CD4-positive, alpha-beta T cell treated with Interleukin-6 for 4 hours (primary cell): ENCODE measurements around the gene PXDN.
"Not testable (repeated sequence)": the region's sequence is repeated elsewhere in the genome, so short reads cannot be mapped to it uniquely, and the experiment has no call there.

Experiments used
- DNase-seq: peaks from one replicate; pipeline ENCODE4 v3.0.0-alpha.2; 2020; ENCODE audit warnings: mixed read lengths

Gene PXDN

DNA sequence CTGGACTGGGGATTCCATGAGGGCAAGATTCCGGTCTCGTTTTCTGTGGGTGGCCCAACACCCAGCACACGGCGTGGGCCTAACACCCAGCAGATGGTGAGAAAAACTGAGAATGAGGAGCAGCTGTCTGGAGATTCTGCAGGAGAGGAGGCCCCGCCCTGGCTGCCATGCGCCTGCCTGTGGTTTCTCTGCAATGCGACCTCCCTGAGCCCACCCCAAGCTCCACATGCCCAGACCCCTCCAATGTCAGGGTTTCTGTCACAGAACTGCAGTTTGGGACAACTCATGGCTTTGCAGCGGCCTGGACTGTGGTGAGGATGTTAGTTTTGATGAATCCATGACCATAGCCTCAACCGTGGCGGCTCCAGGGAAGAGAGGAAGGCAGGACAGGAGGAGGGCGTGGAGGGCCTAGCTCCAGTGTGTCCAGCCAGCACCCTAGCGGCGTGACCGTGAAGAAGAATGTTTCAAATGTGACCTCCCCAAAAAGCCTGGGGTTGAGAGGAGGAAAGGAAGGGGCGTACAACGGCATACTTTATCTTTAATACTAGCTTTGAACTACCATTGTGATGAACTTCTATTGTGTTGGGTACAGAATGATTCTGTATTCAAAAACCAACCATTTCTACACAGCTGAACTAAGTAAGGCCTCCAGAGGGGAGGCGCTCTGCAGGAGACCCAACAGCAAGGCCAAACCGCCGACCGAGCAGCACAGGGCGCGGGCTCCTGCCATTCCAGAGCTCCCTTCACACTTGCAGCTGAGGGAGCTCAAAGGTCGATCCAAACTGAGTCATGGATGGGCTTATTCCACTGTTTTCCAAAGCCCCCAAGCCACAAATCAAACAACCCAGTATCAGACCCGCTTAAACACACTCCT is 3.4 kb downstream of the PXDN start:
- no peak for DNase-seq

DNA sequence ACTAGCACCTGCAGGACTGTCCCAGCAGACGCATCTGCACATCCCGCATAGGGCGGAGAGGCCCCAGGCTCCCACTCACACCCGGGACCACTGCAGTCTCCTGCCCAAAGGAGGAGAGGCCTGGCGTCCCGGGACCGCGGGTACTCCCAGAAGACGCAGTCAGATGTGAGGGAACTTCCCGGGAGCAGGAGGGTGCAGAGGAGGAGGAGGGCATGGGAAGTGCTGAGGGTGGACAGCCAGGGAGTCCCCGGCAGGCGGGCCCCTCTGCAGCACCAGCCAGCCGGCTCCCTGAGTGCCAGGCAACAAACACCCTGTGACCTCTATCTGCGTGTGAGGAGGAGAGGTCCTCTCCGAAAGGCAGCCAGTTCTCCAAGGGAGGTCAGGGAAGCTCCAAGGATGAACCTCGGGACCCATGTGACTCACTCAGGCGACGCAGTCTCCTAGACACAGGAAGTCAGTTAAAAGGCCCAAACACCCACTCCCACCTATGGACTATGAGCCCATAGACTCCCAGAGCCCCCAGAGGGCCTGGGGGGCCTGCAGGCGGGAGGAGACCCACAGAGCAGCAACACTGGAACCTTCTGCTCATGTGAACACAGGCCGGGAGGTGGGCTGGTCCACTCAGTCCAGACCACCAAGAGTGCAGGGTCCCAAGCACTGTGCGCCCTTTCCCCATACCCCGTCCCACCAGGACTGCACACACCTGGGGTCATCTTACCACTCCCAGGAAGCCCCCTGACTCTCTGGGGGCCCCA is 4.2 kb downstream of the PXDN start:
- no peak for DNase-seq

DNA sequence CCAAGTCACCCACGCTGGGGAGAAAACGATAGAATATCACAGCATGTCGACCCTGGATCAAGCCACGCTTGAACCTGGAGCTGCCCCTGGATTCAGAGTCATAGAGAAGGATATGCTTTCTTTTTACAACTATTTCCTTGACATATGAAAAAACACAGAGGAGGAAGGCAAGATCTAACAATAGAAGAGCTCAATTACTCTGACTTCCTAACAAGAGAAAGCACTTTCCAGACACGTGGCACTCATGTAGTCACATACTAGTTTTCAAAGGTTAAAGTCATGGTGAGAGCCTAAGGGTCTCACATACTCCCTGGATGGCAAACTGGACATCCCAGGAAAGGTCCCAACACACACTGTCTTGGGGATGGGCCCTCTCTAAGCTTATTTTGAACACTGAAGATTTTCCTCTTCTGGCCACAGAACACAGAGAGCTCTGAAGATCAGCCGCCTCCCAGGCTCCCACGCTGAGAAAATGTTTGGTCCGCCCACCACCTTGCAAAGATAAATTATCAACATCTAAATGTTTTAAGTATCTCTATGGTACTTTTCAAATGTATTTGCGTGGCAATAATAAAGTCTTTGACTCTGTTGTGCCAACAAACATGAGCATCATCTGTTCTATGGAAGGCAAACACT is 4.9 kb downstream of the PXDN start:
- DNase-seq, result no peak

DNA sequence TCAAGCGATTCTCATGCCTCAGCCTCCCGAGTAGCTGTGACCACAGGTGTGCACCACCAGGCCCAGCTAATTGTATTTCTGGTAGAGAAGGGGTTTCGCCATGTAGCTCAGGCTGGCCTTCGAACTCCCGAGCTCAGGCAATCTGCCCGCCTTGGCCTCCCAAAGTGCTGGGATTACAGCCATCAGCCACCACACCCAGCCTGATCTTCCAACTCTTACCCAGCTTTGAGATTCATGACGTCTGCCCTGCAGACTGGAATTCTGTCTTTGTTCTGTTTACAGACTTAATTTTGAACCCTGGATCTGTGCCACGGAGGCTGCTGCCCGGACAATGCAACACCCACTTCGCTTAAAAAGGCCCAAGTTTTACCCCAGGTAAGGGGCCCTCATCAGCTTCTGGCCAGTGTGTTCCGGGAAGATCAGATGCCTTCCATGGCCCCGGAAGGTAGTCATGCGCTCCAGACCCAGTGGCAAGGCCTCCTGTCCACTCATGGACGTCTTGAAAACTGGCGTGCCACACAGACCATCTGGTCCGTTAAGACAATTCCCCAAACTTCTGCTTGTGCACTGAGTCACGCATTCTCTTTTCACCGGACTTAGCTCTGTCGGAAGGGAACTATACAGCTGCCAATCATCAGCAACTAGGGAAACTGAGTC is 5.5 kb downstream of the PXDN start:
- DNase-seq, result no peak

DNA sequence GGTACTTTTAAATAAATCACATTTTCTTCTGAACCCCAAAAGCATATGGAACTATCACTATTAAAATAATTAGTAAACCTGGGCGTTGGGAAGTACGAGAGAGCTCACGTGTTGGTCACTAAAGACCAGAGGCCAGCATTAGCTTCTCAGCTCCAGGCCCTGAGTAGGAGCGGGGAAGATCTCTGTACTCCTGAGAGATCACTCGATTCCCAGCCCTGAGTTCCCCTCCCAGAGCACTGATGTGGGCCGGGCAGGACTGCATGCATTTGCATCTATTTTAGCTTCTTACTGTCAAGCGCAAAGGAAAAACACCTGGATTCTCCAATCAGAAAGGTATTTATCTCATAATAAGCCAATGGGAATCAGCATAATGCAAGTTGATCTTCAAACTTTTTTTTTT is 6.2 kb downstream of the PXDN start:
- DNase-seq, result no peak

DNA sequence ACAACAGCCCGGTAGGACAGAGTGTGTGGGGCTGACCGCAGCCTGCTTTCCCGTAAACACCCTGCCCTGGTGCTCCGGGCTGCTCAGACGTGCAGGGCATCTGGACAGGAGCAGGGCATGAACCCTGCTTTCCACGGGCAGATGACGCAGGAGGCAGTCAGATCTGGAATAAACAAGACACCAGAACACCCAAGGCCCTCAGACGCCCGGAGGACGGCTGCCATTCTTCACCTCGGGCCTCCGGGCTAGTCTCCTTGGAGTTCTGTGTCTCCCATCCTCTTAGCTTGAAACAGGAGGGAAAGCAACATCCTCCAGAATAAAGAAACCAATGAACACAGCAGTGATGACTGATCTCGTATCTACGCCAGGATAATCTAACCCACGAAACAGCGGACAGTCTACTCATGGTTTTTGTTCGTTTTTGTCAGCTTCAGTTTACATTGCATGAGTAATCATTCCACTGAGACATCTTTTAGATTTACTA is 7.3 kb downstream of the PXDN start:
- no peak for DNase-seq

DNA sequence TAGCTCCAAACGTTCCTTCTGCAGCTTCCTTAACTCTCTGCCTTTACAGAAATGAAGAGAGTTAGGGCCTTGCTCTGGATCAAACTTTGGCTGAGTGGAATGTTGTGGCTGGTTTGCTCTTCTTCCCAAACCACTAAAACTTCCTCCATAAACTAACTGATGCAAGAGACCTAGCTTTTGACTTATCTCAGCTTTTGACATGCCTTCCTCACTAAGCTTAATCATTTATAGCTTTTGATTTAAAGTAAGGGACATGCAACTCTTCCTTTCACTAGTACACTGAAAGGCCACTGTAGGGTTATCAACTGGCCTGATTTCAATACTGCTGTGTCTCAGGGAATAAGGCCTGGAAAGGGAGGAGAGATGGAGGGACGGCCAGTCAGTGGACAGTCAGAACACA is 8.3 kb downstream of the PXDN start:
- no peak for DNase-seq

DNA sequence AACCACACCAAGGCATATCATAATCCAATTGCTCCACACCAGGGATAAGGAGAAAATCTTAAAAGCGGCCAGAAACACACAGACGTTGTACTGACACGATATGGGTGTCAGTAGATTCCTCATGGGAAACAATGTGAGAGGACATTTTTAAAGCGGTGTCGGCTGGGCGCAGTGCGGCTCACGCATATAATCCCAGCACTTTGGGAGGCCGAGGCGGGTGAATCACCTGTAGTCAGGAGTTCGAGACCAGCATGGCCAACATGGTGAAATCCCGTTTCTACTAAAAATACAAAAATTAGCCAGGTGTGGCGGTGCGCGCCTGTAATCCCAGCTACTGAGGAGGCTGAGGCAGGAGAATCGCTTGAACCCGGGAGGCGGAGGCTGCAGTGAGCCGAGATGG is 11.0 kb downstream of the PXDN start:
- not testable (repeated sequence) for DNase-seq

DNA sequence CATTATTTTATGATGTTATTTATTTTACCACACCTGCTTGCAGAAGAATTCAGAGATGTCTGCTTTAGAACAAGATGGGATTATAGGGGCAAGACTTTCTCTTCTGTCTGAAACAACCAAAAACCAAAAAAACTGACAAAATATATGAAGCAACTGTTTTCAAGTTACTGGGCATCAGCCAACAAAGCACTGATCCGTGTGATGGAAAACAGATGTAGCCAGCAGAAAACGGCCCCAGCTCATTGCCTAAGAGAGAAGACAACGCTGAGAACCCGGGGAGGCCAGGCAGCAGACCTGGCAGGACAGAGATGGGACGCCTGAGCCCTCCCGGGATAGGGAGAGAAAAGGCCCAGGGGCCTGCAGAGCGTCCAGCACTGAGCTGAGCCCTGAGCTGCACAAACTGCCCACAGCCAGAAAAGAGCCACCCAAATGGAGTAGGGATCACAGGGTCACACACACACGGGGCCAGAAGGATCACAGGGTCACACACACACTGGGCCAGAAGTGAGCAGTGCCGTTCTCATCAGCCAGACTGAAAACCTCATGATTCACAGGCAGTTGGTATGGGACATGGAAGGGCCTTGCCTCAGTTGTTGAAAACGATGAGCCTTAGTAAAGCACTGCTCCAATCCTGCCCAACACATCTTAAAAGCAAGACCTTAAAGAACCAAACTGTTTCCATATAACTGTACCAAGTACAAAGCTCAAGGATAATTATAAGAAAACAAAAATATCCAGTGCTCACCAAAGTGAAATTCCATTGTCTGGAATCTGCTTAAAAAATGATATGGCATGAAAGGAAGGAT is 12.1 kb downstream of the PXDN start:
- no peak for DNase-seq

DNA sequence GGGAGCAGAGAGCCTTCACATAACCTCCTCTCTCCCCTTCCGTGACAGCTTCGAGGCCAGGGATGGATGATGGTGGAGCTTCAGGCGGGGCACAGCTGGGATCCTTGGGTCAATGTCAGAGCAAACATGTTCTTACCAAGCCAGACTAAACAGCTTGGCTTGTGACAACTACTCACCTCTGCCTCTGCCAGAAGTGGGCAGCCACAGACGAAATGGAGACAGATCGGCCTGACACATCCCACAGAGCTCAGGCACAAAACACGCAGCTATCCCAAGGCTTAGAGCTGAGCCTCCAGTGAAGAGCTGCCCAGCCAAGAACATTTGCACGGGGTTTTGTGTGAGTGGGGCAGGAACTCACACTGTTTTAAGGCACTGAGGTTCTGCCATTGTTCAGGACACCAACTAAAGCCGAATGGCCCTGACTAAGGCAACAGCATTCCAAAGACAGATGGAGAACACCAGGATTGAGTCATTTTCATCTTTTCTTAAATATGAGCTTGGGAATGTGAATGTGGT is 12.8 kb downstream of the PXDN start:
- no peak for DNase-seq

DNA sequence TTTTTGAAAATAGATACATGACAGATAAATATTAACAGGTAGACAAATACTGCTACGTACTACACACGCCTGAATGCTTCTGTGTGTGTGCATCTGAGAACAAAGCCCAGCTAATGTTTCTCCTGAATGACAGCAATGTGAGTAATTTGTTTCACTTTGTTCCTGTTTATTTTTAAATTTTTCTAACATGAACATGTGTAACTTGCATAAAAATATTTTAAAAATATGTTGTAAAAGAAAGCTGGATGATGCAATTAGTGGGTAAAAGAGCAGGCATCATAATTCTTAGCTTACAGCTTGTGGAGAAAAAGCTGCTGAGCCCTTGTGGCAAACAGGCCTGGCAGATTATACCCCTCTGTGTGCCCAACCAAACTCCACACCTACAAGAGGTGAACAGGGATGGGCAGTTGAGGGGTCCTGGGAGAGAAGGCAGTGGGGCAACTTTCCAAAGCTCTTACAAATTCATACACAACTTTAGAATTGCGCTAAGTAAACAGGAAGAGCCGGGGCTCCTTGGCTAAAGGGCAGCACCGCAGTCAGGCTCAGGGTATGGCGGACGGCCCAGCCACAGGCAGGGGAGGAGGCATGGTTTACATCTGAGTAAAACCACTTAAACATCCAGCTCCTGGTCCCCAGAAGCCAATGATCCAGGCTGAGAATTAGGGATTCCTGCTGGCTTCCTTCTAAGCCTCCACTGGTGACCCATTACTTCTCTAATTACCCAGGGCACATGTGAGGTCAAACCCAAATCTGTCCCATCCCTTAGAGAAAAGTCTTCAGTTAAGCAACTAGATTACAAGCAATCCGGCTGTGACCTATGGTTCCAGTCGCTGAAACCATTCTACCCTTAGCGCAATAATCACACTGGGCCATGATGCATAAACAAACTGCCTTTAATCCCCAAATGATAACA is 14.0 kb downstream of the PXDN start:
- DNase-seq, result no peak

DNA sequence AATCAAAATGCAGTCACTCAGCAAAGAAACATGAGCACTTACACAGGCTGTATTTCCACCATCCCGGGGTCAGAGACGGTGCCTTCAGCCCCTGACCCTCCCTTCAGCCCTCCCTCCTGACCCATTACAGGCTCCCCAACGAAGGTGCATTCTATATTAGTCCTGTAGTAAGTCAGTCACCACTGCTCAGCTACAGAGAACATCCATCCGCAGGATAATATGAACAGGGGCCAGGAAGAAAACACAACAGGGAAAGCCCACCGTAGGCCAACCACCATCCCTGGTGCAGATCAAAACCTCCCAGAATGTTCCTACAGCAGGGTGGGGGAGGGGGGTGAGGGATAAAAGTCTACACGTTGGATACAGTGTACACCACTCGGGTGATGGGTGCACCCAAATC is 15.1 kb downstream of the PXDN start:
- no peak for DNase-seq

DNA sequence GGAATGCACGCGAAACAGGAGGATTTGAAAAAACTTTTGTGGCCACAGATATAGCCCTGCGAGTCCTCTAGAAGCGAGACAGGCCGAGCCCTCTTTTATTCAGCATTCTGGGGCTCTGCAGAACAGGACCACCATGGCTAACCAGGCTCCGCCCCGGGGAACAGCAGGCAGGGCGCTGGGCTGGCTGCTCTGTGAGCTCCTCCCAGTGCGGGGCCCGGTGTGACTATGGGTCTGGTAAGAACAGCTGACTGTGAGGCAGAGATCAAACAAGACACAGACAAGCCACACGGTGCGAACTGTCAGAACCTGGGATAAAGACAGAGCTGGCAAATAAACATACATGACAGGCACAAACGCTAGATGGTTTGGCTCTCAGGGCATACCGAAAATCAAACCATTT is 15.5 kb downstream of the PXDN start:
- no peak for DNase-seq

DNA sequence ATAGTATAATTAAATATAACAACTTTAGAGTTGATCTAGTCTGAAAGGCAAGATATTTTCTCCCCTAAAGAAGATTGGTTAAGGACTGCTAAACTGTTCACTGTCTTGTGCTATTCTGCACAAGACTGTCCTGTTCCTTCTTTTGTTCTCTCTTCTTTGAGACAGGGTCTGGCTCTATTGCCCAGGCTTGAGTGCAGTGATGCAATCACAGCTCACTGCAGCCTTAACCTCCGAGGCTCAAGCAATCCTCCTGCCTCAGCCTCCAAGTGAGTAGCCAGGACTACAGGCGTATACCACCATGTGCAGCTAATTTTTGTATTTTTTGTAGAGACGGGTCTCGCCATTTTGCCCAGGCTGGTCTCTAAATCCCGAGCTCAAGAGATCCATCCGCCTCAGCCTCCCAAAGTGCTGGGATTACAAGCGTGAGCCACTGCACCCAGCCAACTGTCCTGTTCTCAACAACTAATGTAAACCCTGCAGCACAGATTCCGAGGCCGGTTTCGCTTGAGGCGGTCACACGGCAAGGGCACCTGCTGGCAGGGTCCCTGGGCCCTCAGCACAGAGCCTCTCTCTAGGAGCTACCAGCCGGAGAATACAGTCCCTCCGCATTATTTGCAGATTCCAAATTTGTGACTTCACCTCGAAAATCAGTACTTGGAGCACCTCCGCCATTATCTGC is 16.4 kb downstream of the PXDN start:
- no peak for DNase-seq

DNA sequence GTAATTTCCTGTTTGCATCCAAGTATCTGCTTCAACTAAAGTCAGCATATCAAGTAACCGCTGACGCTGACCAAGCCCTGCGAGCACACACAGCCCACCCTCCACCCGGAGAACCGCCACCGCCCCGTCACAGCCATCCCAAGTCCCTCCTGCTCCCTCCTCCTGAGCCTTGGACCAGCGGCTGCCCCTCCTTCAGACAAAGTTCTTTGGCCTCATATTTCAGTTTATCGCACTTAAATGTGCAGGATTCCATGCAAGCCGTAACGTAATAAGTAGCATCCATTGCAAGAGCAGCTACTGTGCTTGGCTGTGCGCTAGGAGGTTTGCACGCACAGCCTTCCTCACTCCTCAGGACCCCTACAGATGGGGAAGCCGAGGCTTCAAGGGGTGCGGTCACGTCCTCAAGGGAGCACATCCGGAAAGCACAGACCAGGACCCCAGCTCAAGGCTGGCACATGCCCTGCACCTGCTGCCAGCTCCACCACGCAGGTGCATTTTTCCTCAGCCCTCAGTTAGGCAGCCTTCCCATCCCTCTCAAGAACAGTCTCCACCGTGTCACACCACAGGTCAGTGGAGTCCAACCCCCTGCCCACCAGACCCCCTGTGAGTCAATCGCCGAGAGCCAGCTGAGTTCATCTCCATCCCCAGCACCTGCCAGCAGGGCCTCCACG is 17.1 kb downstream of the PXDN start:
- no peak for DNase-seq

DNA sequence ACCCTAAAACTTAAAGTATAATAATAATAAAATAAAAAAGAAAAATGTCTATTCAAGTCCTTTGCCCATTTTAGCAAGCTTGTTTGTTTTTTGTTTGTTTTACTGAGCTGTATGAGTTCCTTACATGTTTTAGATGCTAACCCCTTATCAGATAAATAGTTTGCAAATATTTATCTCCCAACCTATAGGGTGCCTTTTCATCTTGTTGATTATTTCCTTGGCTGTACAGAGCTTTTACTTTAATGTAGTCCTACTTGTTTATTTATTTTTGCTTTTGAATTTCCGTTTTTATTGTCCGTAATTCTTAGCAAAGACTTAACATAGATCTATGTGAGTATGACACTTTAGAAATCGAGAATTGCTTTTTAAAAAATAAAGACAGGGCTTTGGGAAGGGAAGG is 17.8 kb downstream of the PXDN start:
- no peak for DNase-seq

DNA sequence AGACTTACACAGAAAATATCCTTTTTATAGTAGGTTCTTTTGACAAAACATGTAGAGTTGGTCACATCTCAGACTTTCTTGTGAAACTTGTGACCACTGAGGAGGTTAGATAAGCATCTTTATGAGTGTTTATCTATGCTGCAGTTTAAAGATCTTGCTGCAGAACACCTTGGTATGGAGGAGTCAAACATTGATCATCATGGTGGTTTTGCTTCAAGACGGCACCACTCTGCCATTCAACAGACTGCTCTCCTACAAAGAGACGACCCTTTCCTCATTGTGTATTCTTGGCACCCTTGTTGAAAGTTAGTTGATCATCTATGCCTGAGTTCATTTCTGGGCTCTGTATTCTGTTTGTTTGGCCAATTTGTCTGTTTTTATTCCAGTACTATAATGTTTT is 20.0 kb downstream of the PXDN start:
- not testable (repeated sequence) for DNase-seq

DNA sequence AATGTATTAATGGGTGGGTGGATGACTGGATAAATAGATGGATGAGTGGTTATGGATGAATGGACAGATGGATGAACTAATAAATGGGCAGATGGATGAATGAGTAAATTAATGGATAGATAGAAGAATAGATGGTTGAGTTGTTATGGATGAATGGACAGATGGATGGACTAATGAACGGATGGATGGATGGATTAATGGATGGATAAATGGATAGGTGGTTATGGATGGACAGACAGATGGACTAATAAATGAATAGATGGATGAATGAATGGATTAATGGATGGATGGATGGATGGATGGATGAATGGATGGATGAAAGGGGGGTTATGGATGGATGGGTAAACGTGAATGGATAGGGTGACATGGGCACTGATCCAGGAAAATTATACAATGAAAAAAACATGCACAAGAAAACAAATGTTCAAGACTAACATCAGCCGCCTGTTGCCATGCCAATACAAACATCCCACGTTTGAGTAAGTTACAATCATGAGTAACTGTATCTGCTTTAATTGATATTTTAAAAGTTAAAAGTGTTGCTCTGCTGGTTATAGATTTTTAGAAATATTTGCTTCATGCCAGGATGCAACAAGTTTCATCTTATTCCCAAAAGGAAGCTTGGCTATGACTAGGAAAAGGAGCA is 20.8 kb downstream of the PXDN start:
- no peak for DNase-seq

DNA sequence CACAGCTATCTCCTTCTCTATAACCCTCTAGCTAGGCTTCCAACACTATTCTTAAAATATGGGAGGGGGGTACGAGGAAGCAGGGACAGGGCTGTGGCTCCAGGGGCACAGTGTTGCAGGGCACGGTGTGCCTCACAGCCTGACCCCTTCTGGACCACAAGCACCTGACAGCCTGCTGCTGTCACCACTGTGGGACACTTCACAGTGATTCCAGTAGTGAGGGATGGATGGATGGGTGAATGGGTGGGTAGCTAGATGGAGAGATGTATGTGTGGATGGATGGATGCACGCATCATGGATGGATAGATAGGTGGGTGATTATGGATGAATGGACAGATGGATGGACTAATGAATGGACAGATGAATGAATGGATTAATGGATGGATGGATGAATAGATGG is 21.6 kb downstream of the PXDN start:
- no peak for DNase-seq
